GM19025 (cell line): ENCODE measurements around the gene PRR7.
"Not testable (repeated sequence)": the region's sequence is repeated elsewhere in the genome, so short reads cannot be mapped to it uniquely, and the experiment has no call there.

Experiments used
- ATAC-seq: cut with Tn5 transposase; IDR thresholded peaks from one replicate; pipeline ENCODE4 v1.9.1; 2021; ENCODE audit warnings: mild to moderate bottlenecking, low read depth, moderate library complexity; ENCODE audit not compliant: unreplicated experiment

PRR7 gene

DNA sequence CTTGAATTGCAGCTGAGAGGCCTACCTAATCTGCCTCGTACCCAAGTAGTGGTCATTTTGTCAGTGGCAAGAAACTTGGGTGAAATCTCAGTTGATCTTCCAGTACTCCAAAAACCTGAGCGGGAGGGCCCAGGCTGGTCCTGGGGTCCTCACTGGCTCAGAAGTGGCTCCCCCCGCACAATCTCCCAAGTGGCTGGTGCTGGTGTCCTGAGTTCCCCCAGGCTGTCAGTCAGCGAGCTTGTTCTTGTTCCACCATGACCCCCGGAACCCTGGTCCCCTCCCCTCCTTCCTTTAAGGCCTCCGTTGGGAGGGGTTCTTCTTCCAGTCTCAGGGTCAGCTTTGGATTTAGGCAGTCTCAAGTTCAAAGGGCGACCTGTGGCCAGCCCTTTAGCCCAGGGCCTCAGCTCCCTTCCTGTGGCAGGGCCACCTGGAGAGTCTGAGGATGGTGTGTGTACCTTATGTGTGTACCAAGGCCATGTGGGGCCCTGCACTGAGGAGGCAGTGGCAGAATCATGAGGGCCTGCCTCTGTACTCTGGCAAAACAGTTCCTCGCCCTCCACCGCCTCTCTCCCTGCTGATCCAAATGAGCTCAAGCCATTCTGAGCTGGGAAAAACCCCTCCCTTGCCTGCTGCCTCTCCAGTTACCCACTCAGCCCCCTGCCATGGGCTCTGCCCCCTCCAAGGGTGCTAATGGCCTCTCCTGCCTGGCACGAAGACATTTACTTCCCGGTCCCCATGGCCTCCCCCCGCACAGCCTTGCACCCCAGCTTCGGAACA, 31.3 kb downstream of the PRR7 start:
- ATAC-seq: no peak

DNA sequence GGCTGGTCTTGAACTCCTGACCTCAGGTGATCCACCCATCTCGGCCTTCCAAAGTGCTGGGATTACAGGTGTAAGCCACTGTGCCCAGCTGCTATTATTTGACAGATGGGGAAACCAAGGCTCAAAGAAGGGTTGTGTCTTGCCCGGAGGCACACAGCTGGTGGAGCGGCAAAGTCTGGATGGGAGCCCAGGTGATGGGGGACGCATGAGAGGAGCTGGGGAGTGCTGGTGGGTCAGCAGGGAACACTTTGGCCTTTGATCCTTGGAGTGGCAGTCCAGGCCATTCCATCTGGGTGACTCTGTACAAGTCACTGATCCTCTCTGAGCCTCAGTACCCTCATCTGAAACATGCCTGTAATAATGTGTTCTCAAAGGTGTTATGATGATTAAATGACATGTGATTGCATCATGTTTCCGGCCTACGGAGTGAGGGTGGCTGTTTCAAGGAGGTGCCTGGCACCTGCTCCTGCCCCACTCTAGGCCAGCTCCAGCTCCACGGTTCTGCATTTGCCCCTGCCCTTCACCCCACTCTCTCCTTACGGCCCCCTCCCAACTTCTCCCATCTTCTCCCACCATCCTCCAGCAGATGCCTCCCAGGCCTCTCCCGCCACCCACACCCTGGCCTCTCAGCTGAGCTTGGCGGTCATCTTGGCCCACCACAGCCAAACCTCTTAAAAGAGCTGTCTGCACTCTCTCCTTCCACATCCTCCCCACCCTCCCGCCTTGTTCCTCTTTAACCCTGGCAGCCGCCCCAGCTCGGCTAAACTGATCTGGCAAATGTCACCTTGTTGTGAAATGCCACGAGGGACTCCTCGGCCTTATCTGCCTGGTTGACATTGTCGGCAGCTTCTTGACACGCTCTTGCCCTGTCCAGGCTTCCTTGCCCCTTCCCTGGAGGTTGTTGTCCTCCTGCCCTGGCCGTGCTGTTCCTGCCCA, 32.4 kb downstream of the PRR7 start:
- ATAC-seq: no peak

DNA sequence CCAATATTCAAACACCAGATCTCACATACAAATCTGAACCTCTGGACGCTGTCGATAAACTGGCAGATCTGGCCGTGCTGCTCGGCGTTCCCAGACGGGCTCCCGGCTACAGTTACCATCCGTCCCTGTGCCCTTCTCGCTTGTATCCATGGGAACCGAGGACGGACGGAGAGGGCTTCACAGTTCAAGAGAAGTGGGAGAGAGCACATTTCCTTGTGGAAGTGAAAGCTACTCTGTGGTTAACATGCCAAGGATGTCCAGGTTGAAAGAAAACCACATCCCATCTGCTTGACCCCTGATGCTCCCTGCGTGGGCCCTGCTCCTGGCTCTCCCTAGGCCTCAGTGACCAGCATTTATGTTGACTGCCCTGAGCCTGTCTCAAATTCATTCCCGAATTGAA, 33.2 kb downstream of the PRR7 start:
- ATAC-seq: no peak

DNA sequence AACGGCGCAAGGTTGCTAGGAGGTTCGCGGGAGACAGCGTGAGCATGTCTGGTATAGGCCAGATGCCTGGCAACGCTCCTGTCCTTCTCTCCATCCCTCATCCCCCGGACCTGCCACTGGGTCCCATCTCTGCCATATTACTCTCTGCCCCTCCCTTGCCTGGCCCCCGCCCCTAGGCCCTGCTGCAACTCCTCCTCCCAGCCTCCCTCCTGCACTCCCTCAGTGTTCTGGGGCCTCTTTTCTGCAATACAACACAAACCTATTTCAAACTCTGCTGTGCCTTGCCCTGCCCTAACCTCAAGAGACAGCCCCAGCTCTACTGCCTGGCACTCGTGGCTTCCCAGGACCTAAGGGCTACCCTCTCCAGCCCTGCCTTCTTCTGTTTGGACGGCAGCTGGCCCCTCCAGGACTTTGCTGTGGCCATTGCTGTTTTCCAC, 35.8 kb downstream of the PRR7 start:
- no peak for ATAC-seq

DNA sequence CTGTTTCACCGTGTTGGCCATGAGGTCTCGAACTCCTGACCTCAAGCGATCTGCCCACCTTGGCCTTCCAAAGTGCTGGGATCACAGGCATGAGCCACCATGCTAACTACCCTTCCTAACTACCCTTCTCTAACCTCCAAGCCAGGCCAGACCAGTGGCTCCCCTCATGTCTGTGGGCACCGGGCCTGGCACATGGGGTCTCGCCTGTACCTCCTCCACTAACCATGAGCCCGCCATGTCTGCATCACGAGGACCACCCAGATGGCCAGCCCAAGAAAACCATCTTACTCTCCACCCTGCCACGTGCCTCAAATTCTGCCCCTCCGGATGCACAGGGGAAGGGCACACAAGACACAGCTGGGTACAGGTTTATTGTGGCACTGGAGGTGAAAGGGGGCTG, 36.4 kb downstream of the PRR7 start:
- ATAC-seq: no peak

DNA sequence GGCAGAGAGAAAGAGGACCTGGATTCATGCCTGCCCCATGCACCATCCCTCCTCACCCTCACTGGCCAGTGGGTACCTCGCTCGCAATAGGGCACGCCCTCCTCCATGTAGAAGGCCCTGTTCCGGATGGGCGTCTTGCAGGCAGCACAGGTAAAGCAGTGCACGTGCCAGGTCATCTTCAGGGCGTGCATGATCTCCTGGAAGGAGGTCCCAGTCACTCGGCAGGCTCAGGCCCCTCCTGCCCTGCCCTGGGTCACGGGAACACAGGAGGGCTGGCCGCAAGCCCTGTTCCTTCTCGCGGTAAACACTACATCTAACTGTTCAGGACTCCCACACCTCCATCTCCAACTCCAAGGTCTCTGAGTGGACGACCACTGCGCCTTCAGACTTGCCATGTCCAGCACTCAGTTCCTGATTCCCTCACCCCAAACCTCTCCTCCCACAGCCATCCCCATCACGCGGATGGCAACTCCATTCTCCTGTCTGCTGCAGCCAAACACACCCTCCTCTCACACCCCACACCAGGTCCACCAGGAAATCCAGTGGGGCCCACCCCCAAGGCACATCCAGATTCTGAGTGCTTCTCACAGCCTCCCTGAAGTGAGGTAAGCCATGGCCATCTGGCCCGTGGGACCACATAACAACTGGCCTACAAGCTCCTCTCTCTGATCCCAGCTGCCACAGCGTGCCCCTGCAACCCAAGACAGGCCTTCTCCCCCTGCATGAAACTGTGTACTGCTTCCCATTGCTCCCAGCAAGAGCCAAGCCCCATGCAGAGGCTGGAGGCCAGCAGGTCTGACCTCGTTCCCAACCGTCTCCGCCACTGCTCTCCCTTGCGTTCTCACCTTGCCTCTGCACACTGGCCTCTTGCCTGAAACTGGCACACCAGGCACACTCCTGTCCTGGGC, 37.6 kb downstream of the PRR7 start:
- no peak for ATAC-seq

DNA sequence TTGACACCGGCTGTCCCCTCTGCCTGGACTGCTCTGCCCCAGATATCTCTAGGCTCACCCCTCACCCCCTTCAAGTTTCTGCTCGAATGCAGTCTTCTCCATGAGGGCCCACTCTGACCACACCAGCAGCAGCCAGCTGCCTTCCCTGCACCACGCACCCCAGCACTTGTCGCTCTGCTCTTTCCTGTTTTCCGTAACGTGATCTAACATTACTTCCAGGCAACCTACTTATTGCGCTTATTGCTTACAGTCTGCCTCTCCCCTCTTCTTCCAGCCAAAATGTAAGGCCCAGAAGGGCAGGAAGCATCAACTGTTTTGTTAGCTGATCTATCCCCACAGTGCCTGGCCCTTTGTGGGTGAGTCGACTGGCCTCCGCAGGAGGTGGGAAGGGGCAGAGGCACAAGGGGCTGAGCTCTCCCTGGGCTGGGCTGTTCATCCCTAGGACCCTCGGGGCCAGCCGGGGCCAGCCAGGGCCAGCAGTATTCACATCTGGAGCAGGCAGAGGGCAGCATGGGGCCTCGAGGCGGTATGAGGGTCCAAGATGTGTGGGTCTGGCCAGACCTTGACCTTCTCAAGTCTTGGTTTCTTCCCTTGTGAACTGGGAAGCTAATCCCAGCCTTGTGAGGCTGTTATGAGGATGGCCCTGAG, 38.4 kb downstream of the PRR7 start:
- no peak for ATAC-seq

DNA sequence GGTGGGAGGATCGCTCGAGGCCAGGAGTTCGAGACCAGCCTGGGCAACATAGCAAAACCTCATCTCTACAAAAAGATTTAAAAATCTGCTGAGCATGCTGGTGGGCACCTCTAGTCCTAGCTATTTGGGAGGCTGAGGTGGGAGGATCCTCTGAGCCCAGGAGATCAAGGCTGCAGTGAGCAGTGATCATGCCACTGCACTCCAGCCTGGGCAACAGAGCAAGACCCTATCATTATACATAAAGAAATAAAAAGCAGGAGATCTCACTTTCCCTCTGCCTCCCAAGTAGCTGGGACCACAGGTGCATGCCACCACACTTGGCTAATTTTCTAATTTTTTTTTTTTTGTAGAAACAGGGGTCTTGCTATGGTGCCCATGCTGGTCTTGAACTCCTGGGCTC, 39.1 kb downstream of the PRR7 start:
- ATAC-seq: not testable (repeated sequence)

DNA sequence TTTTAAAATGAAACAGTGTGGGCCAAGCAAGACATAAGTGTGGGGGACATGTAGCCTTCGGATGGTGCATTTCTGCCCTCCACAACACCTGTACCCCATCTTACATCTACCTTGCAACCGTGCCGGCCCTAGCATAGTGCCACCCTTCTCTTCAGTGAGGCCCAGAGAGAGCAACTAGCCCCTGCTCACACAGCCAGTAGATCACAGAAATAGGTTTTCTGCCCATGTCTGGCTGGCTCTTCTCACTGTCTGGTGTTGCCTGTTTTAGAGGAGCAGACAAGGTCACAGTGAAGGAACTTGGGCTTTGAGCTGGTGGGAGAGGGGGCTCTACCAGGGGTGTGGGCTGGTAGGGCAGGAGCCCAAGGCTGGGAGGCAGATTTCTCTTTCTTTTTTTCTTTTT, 39.6 kb downstream of the PRR7 start:
- ATAC-seq: no peak

DNA sequence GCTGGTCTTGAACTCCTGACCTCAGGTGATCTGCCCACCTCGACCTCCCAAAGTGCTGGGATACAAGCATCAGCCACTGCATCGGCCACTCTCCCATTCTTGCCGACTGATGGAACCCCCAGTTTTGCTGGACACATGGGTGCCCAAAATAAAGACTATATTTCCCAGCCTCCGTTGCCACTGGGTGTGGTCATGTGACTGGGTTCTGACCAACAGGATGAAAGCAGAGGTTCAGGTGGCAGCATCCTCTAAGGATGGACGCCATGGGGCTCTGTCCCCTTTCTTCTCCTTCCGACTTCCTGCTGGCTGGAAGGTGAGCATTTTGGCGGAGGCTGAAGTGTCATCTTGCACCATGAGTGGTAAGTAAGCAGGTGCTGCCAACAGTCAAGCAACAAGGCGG, 40.5 kb downstream of the PRR7 start:
- no peak for ATAC-seq

DNA sequence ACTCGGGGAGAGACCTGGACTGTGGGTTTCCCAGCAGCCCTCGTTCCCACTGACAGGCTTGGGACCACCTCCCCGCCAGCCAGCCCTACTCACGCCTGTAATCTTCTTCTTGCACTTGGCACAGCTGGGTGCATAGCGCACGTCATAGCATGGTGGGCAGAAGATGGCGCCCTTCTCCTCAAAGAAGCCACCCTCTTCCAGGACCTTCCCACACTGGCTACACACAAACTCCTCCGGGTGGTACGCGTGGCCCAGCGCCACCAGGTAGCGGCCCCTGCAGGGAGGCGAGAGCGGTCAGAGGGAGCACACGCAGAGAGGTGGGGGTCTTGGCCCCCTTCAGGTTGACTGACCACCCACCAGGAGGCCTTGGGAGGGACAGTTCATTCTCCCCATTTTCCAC, 41.4 kb downstream of the PRR7 start:
- no peak for ATAC-seq

DNA sequence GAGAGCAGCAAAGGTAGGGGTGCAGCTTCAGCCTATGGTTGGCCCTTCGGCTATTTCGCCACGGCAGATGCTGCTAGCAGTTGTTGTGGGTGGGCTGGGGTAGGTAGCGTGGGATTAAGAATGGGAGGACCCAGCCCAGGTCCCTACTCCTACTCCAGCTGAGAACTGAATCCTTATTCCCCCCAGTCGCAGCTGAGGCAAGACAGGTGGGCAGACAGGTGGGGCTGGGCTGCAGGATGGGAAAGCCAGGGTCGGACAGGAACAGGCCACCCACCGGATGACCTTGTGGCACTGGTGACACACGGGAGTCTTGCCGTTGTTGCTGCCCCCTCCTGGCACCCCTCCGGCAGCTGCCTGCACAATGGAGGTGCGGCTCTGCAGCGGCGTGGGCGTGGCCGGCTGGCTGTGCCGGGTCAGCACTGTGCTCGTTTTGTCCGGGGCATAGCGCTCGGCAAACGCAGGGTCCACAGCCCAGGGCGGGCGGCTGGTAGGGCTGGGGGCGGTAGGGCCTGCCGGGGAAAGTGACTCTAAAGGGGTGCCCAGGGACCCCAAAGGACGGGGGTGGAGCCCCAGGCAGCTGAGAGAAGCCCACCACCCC, 42.6 kb downstream of the PRR7 start:
- no peak for ATAC-seq

DNA sequence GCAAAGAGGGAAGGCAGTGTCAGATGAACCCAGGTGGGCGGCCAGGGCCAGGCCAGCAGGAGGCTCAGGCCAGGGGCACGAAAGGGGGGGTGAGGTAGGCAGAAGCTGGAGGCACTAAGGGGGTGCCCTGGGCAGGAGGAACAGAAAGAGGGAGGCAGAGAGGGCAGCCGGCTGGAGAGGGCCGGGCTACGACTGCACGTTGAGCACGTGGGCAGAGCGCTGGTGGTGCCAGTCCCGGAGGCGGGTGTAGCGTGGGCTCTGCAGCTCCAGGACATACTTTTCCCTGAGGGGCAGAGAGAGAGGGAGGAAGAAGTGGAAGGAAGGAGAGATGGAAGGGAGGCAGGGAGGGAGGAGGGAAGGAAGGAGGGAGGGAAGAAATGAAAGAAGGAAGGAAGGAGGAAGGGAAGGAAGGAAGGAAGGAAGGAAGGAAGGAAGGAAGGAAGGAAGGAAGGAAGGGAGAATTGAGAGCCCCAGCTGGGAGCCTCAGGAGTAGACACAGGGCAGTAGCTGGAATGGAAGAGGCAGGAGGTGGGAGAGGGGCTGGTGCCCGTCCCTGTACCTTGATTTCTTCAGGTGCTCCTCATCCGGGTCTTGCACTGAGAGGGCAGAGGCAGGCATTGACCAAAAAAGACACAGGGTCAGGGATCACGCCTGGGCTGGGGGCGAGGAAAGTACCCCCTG, 43.8 kb downstream of the PRR7 start:
- ATAC-seq: no peak

DNA sequence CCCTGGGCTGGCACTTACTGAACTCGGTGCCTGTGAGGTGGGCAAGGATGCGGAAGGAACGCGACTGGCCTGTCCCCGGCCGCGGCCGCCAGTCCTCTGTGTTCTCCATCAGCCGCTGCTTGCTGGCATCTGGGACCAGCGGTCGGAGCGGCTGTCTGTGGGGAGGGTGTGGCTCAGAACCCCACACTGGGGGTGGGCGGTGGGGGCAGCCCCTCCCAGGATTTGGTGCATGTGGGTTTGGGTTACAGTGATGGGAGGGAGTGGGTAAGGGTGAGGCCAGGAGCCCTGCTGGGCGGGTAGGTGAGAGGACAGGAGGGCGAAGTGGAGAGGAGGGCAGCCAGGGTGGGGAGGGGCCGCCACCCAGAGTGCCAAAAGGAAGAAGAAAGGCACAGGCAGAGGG, 44.4 kb downstream of the PRR7 start:
- no peak for ATAC-seq

DNA sequence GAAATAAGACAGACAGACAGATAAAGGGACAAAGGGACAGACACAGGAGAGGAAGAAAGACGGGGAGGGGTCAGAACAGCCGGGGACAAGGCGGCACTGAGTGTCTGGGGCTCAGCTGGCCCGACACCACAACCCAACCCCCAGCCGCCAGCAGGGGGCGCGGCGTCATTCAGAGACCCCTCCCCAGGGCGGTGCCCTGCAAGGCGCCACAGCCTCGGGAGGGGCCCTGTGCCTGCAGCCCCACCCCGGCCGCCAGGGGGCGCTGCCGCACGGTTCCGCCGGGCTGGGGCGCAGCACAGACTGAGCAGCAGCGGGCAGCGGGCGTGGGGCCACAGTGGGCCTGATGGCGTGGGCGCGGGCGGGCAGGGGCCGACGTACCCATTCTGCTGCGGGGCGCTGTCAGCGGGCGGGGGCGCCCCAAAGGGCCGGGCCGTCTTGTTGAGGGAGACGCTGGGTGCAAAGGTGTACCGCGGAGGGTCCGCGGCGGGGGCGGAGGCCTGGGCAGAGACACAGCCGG, 44.9 kb downstream of the PRR7 start:
- no peak for ATAC-seq

DNA sequence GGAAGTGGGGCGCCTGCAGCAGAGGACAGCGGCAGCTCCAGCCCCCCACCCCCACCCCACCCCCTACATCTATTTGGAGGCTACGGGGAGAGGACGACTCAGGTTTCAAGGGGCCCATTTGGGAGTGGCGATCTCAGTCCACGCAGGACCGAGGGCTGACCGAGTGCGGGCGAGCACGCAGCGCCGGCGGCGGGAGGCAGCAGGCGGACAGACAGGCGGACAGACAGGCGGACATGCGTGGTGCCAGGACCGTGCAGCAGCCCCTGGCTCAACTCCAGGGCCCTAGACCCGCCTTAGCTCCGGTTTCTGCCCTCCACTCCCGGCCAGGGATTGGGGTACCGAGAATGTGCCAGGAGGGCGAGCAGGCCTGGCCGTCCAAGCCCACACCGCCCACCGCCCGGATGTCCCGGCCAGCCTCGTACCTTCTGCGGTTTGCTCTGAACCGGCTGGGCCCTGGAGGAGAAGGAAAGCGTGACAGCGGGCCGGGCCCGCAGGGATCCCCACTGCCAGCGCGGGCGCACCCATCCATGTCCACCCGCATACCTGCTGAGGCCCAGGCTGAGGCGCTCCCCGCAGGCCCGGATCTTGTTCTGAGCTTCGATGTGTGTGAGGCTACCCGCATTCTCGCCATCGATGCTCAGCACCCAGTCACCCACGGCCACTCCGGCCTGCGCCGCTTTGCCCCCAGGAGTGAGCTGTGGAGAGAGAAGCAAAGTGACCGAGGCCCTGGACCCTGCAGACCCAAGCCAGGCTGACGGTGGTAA, 45.6 kb downstream of the PRR7 start:
- ATAC-seq: no peak

DNA sequence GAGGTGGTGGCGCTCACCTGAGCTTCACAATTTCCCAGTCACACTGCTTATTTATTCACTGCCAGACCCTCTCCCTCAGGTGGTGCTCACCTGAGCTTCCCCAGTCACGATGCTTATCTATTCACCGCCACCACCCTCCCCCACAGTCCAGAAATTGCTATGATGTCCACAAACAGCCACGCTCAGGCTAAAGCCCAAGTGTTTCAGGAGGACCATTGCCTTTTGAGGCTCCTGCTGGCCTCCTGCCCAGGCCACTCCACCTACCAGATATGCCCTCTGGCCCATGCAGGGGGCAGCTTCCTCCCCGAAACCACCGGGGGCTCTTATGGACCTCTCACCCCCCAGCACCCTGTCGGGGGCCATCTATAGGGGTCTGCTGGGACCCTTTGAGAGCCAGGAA, 46.2 kb downstream of the PRR7 start:
- no peak for ATAC-seq

DNA sequence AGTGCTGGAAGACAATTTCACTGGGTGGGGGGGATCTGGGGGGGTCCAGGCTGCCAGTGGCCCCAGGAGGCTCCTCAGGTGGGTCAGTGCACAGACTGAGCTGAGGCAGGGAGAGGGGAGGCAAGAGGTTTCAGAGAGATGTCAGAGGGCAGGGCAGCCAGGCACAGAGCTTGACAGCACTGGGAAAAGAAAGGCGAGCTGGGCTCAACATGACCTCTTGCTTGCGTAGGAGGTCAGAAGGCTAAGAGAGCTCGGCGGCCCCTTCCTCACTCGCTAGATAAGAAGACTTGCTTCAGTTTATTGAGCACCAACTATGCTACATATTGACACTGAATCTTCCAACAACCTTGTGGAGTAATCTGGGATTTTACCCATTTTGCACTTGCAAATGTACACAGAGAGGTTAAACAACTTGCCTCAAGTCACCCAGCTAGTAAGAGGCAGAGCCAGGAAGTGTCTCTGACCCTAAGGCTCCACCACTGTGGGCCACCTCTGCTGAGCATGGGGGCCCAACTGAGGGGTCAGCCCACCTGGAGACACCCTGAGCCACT, 47.3 kb downstream of the PRR7 start:
- no peak for ATAC-seq
